IMR-90 (cell line): ENCODE data around the gene THAP9. TPM values are rescaled to one million over a fixed set of nuclear protein-coding genes. Genes with fewer than 3 reads are reported as not detected.
A peak's percentile ranks its signal among the peaks of the same experiment; 100 is the strongest.

Experiments used
- ATAC-seq: fragments of 200-7000 bp; cut with Tn5 transposase; 2 replicates; pipeline ENCODE4 v1.9.1; 2020; ENCODE audit warnings: low read depth, mild to moderate bottlenecking, moderate library complexity
- BruUV-seq: library from RNA; stranded (reverse); fragments of 400-500 nt; replicated peaks from 2 replicates; lab custom pipeline; 2021; lab: Mats Ljungman, UMichigan
- CTCF ChIA-PET: fragments of 300-600 bp; formaldehyde crosslinking; extraction: SDS; loops from one replicate; lab custom pipeline; 2021; ENCODE audit warnings: antibody characterized with exemption; lab: Yijun Ruan, JAX
- POLR2A ChIA-PET: fragments of 300-600 bp; sonication (Branson Sonifier 250); formaldehyde crosslinking; loops from one replicate; lab custom pipeline; 2022; ENCODE audit warnings: antibody characterized with exemption; ENCODE audit not compliant: unreplicated experiment; lab: Charles Lee
- DNase-seq: peaks from one replicate; pipeline ENCODE4 v3.0.0; 2013
- H2AFZ ChIP-seq: replicated peaks from 2 replicates; pipeline ENCODE3; 2013; ENCODE audit warnings: low read length, mild to moderate bottlenecking; ENCODE audit not compliant: poor library complexity
- H2AK5ac ChIP-seq: 2 replicates; pipeline ENCODE4 v1.6.1; 2013; ENCODE audit warnings: low read depth, low read length, inconsistent platforms
- H2AK9ac ChIP-seq: replicated peaks from 2 replicates; pipeline ENCODE3; 2013; ENCODE audit warnings: mild to moderate bottlenecking, low read depth, low read length, moderate library complexity; ENCODE audit not compliant: poor library complexity
- H2BK120ac ChIP-seq: 2 replicates; pipeline ENCODE4 v1.6.1; 2013; ENCODE audit warnings: low read depth, low read length, inconsistent platforms
- H2BK15ac ChIP-seq: 3 replicates; pipeline ENCODE4 v1.6.1; 2013; ENCODE audit warnings: low read depth, low read length, inconsistent platforms
- H2BK20ac ChIP-seq: 2 replicates; pipeline ENCODE4 v1.6.1; 2013; ENCODE audit warnings: low read depth, mild to moderate bottlenecking, inconsistent platforms, low read length, moderate library complexity
- H2BK5ac ChIP-seq: 2 replicates; pipeline ENCODE4 v1.6.1; 2013; ENCODE audit warnings: mild to moderate bottlenecking, low read depth, low read length, inconsistent platforms; ENCODE audit not compliant: poor library complexity, severe bottlenecking
- H3K14ac ChIP-seq: replicated peaks from 2 replicates; pipeline ENCODE4 v1.6.1; 2013; ENCODE audit warnings: low read depth, low read length, inconsistent platforms
- H3K18ac ChIP-seq: 2 replicates; pipeline ENCODE4 v1.6.1; 2013; ENCODE audit warnings: low read depth, low read length, control low read depth
- H3K23ac ChIP-seq: 2 replicates; pipeline ENCODE4 v1.6.1; 2013; ENCODE audit warnings: low read depth, low read length, inconsistent platforms
- H3K27ac ChIP-seq: 2 replicates; pipeline ENCODE4 v1.5.1; 2013; ENCODE audit warnings: mild to moderate bottlenecking, control low read depth, low read length; ENCODE audit not compliant: insufficient read depth
- H3K27me3 ChIP-seq: 2 replicates; pipeline ENCODE4 v1.6.1; 2013; ENCODE audit warnings: low read length; ENCODE audit not compliant: control insufficient read depth, insufficient read depth
- H3K36me3 ChIP-seq: 2 replicates; pipeline ENCODE4 v1.6.1; 2013; ENCODE audit warnings: low read length, mixed read lengths; ENCODE audit not compliant: control insufficient read depth, insufficient read depth
- H3K4ac ChIP-seq: 2 replicates; pipeline ENCODE4 v1.6.1; 2013; ENCODE audit warnings: low read depth, low read length, inconsistent platforms
- H3K4me1 ChIP-seq: 2 replicates; pipeline ENCODE4 v1.6.1; 2013; ENCODE audit warnings: low read length, mixed read lengths; ENCODE audit not compliant: control insufficient read depth, insufficient read depth
- H3K4me2 ChIP-seq: 2 replicates; pipeline ENCODE4 v1.6.1; 2013; ENCODE audit warnings: low read depth, mild to moderate bottlenecking, control low read depth, low read length, moderate library complexity
- H3K4me3 ChIP-seq: 2 replicates; pipeline ENCODE4 v1.5.1; 2013; ENCODE audit warnings: low read depth, mild to moderate bottlenecking, control low read depth, low read length, moderate library complexity; ENCODE audit not compliant: insufficient read depth
- H3K56ac ChIP-seq: 2 replicates; pipeline ENCODE4 v1.6.1; 2013; ENCODE audit warnings: low read length, inconsistent platforms; ENCODE audit not compliant: insufficient read depth; ENCODE audit errors: extremely low read depth
- H3K79me1 ChIP-seq, 2 experiments: 2 replicates each; pipeline ENCODE4 v1.6.1; 2013; ENCODE audit warnings: low read length in 2 of 2, inconsistent platforms in 1 of 2, low read depth in 1 of 2
- H3K9ac ChIP-seq: 2 replicates; pipeline ENCODE4 v1.6.1; 2013; ENCODE audit warnings: low read depth, low read length, control low read depth
- H3K9me1 ChIP-seq: 2 replicates; pipeline ENCODE4 v1.6.1; 2013; ENCODE audit warnings: low read length, inconsistent platforms; ENCODE audit not compliant: insufficient read depth
- H3K9me3 ChIP-seq: 2 replicates; pipeline ENCODE4 v1.6.1; 2013; ENCODE audit warnings: low read length; ENCODE audit not compliant: control insufficient read depth, insufficient read depth
- H4K20me1 ChIP-seq: 2 replicates; pipeline ENCODE4 v1.6.1; 2013; ENCODE audit warnings: low read length, inconsistent platforms; ENCODE audit not compliant: insufficient read depth
- H4K5ac ChIP-seq: 2 replicates; pipeline ENCODE4 v1.6.1; 2013; ENCODE audit warnings: mild to moderate bottlenecking, low read depth, low read length, control low read depth
- H4K8ac ChIP-seq, 2 experiments: 2 replicates each; pipeline ENCODE4 v1.6.1; 2013; ENCODE audit warnings: low read depth in 2 of 2, low read length in 2 of 2, control low read depth in 1 of 2, inconsistent platforms in 1 of 2
- H4K91ac ChIP-seq: 2 replicates; pipeline ENCODE4 v1.6.1; 2013; ENCODE audit warnings: low read depth, low read length, inconsistent platforms; ENCODE audit not compliant: insufficient read depth
- BHLHE40 ChIP-seq: fragments of 150-350 bp; IDR thresholded peaks from 2 replicates; pipeline ENCODE4 v1.6.1; 2016; ENCODE audit warnings: mild to moderate bottlenecking, low read depth, low read length
- MAZ ChIP-seq: IDR thresholded peaks from 2 replicates; pipeline ENCODE4 v1.6.1; 2012; ENCODE audit warnings: low read depth, mild to moderate bottlenecking, low read length, improper control_type of control experiment, moderate library complexity, borderline replicate concordance
- POLR2A ChIP-seq: IDR thresholded peaks from 2 replicates; pipeline ENCODE4 v1.6.1; 2012; ENCODE audit warnings: mild to moderate bottlenecking, low read depth, low read length
- USF2 ChIP-seq: fragments of 150-350 bp; IDR thresholded peaks from 2 replicates; pipeline ENCODE4 v1.6.1; 2017; ENCODE audit warnings: mild to moderate bottlenecking, antibody characterized with exemption, low read length, low read depth
- WGBS, 2 experiments: methylation state at CpG; one replicate each; pipeline versions ENCODE4 v1.1.5 to v1.1.7; 2013; ENCODE audit warnings: missing lambda C conversion rate in 2 of 2; ENCODE audit not compliant: insufficient read length in 1 of 2; ENCODE audit errors: extremely low coverage in 2 of 2; 5-methylcytosine and 5-hydroxymethylcytosine counted together
- dilution Hi-C: fragments of 300-500 bp; cut with HindIII; formaldehyde crosslinking; loops from one replicate; pipeline ENCODE4 v1.14.3; 2018; ENCODE audit warnings: low sequenced_read_pairs; ENCODE audit not compliant: unreplicated experiment
- in situ Hi-C: fragments of 300-500 bp; cut with MboI; formaldehyde crosslinking; loops from 3 replicates; pipeline ENCODE4 v1.14.3; 2019; ENCODE audit warnings: low sequenced_read_pairs, inconsistent platforms, mixed read lengths
- intact Hi-C: fragments of 100-400 bp; cut with micrococcal nuclease; formaldehyde crosslinking; loops from 2 replicates; pipeline ENCODE4 v1.10.0; 2022
- polyA plus RNA-seq, 3 experiments: library from polyadenylated mRNA; depleted of rRNA; stranded (reverse); fragments of >200 nt; gene quantifications; 2 replicates each; pipeline ENCODE4 v1.2.3, GENCODE V29; 2012; ENCODE audit warnings: low replicate concordance in 1 of 3
- total RNA-seq: library from RNA; depleted of rRNA; stranded (reverse); fragments of >200 nt; gene quantifications from 2 replicates; pipeline ENCODE4 v1.2.3, GENCODE V29; 2012
- TF ChIP-seq, protein P1 (sequence below): fragments of 150-350 bp; IDR thresholded peaks from 2 replicates; pipeline ENCODE4 v1.6.1; 2016; ENCODE audit warnings: low read depth, mild to moderate bottlenecking, low read length, moderate library complexity, borderline replicate concordance

THAP9 gene
- total and polyA plus RNA-seq, 2 of the 4 experiments (the other 2 are of a cell fraction): 0.86 to 2.9 TPM

- Histone ChIP-seq H2AK9ac (no peak overlapping the region), H2AFZ (no peak overlapping the region), H2BK120ac (no peak overlapping the region), H3K27ac (no peak overlapping the region), H3K4me1 (no peaks in the 10 kb centered on the region), H4K5ac (no peak overlapping the region), H4K20me1 (no peaks in the 10 kb centered on the region), H3K4me3 (no peak overlapping the region), H2BK5ac (no peak overlapping the region), H3K36me3 (peaks cover 4% of the 10 kb centered on the region; the same call in 1 of the 2 replicates), H3K4me2 (no peak overlapping the region; the same call in 1 of the 2 replicates), H3K9ac (no peak overlapping the region), H2BK15ac (no peak overlapping the region), H3K4ac (no peak overlapping the region), H3K9me3 (no peaks in the 10 kb centered on the region), H3K14ac (no peak overlapping the region), H3K27me3 (no peaks in the 10 kb centered on the region), H3K23ac (no peak overlapping the region), H2BK20ac (no peak overlapping the region), H3K18ac (no peak overlapping the region), H3K56ac (no peak overlapping the region), H4K8ac (no peak overlapping the region), H3K9me1 (no peaks in the 10 kb centered on the region), H2AK5ac (no peak overlapping the region), H3K79me1 (peaks cover 11 to 12% of the 10 kb centered on the region in 2 experiments; a peak in 3 of 4 replicates), H4K91ac (no peak overlapping the region)
- TF ChIP-seq POLR2A (no peak), MAZ (no peak), BHLHE40 (no peak), USF2 (no peak)
- TF ChIP-seq, protein P1, sequence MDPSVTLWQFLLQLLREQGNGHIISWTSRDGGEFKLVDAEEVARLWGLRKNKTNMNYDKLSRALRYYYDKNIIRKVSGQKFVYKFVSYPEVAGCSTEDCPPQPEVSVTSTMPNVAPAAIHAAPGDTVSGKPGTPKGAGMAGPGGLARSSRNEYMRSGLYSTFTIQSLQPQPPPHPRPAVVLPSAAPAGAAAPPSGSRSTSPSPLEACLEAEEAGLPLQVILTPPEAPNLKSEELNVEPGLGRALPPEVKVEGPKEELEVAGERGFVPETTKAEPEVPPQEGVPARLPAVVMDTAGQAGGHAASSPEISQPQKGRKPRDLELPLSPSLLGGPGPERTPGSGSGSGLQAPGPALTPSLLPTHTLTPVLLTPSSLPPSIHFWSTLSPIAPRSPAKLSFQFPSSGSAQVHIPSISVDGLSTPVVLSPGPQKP: no peak
- intact Hi-C loops: loop anchor here (2.0 kb wide), 1 partner anchor 14 kb away; no protein-coding TSS in a partner anchor
- DNase-seq (peak; percentile 52), ATAC-seq (peak; percentile 57)
- WGBS, 2 experiments: no CpG with 5 or more reads among the region's 1 CpG
- BruUV-seq: no TSS peak
- ChIA-PET POLR2A (no interaction called here), CTCF (interaction anchor here (0.7 kb wide), 1 partner anchor 170 kb away, joined by 3 read pairs; no protein-coding TSS in a partner anchor)
- dilution Hi-C loops: no loop called here
- in situ Hi-C loops: no loop called here
Measured at GRCh38 chr4:82948647-82949204, 48.2 kb downstream of the THAP9 start.
